Lower lobe of right lung (tissue), 2 donors: ENCODE results near the gene MYBPHL. TPM values are rescaled to one million over a fixed set of nuclear protein-coding genes. Genes with fewer than 3 reads are reported as not detected.
A peak's percentile ranks its signal among the peaks of the same experiment; 100 is the strongest.

Experiments
- ATAC-seq, 2 donors: fragments of 200-7000 bp; cut with Tn5 transposase; one replicate each; pipeline ENCODE4 v1.9.1; 2020 to 2022; ENCODE audit warnings: mild to moderate bottlenecking in 2 of 2, moderate library complexity in 2 of 2
- DNase-seq: peaks from one replicate; pipeline ENCODE4 v3.0.0-alpha.2; 2020
- H3K27ac ChIP-seq: fragments of 200-600 bp; one replicate; pipeline ENCODE4 v1.8.0; 2022
- H3K27me3 ChIP-seq: fragments of 200-600 bp; one replicate; pipeline ENCODE4 v1.8.0; 2022; ENCODE audit warnings: low read depth
- H3K36me3 ChIP-seq: fragments of 200-600 bp; one replicate; pipeline ENCODE4 v1.8.0; 2022; ENCODE audit warnings: mild to moderate bottlenecking
- H3K4me1 ChIP-seq: fragments of 200-600 bp; one replicate; pipeline ENCODE4 v1.8.0; 2022
- H3K4me3 ChIP-seq: fragments of 200-600 bp; one replicate; pipeline ENCODE4 v1.8.0; 2022; ENCODE audit warnings: mild to moderate bottlenecking
- H3K9me3 ChIP-seq: fragments of 200-600 bp; one replicate; pipeline ENCODE4 v1.8.0; 2022
- intact Hi-C: fragments of 100-400 bp; cut with DNase I; formaldehyde crosslinking; loops from one replicate; pipeline ENCODE4 v1.11.0; 2022
- total RNA-seq: library from RNA; stranded (reverse); fragmentation: NEBNext Ultra II Directional; extraction: Animal tissue kit (Norgen Biotek cat#: 25700); gene quantifications from one replicate; pipeline ENCODE4 v1.2.1, GENCODE V29; 2021
- TF ChIP-seq, protein P1 (sequence below): fragments of 200-600 bp; IDR thresholded peaks from one replicate; pipeline ENCODE4 v1.8.0; 2022; ENCODE audit warnings: antibody characterized with exemption, mild to moderate bottlenecking
- donor health status: DM: no; HTN: yes; CAD: no; lungs with severe emphysema.

The MYBPHL gene
- total RNA-seq, 1 donor from 2014 or later = 2.8 TPM

DNA sequence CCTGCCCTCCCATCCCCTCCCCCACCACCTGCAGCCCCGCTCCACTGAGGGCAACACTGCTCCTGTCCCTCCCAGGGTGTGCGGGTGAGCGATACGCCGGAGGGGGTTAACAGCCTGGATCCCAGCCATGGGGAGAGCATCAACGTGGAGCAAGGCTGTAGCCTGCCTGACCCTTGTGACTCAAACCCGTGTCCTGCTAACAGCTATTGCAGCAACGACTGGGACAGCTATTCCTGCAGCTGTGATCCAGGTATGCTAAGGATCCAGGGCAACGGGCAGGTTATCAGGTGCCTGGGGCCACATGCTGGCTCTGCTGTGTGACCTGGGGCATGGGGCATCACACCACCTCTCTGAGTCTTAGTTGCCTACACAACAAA is 42.4 kb downstream of the MYBPHL start:
- Histone ChIP-seq H3K27ac (no peak overlapping the region), H3K4me1 (peaks cover 8% of the 10 kb centered on the region), H3K4me3 (no peak overlapping the region), H3K36me3 (no peaks in the 10 kb centered on the region), H3K9me3 (no peaks in the 10 kb centered on the region), H3K27me3 (no peaks in the 10 kb centered on the region)
- DNase-seq = no peak
- TF ChIP-seq, protein P1, sequence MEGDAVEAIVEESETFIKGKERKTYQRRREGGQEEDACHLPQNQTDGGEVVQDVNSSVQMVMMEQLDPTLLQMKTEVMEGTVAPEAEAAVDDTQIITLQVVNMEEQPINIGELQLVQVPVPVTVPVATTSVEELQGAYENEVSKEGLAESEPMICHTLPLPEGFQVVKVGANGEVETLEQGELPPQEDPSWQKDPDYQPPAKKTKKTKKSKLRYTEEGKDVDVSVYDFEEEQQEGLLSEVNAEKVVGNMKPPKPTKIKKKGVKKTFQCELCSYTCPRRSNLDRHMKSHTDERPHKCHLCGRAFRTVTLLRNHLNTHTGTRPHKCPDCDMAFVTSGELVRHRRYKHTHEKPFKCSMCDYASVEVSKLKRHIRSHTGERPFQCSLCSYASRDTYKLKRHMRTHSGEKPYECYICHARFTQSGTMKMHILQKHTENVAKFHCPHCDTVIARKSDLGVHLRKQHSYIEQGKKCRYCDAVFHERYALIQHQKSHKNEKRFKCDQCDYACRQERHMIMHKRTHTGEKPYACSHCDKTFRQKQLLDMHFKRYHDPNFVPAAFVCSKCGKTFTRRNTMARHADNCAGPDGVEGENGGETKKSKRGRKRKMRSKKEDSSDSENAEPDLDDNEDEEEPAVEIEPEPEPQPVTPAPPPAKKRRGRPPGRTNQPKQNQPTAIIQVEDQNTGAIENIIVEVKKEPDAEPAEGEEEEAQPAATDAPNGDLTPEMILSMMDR = no peak
- no peak for ATAC-seq
- intact Hi-C loops = no loop called here

DNA sequence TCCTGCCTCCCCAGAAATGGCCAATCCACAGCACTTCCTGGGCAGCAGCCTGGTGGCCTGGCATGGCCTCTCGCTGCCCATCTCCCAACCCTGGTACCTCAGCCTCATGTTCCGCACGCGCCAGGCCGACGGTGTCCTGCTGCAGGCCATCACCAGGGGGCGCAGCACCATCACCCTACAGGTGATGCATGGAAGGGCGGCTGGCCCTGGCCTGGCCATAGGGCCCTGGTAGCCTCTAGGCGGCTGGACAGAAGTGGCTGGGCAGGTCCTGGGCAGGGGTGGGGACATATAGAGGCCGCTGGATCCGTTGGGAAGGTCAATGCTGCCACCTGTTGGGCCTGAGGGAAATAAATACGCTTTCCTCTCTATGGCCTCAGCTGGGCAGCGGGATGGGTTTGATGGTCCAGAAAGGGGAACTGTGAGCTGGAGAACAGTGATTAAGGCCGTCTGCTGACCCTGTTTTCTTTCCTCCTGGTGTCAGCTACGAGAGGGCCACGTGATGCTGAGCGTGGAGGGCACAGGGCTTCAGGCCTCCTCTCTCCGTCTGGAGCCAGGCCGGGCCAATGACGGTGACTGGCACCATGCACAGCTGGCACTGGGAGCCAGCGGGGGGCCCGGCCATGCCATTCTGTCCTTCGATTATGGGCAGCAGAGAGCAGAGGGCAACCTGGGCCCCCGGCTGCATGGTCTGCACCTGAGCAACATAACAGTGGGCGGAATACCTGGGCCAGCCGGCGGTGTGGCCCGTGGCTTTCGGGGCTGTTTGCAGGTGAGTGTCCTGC is 43.0 kb downstream of the MYBPHL start:
- H3K27ac ChIP-seq = no peak overlapping the region

DNA sequence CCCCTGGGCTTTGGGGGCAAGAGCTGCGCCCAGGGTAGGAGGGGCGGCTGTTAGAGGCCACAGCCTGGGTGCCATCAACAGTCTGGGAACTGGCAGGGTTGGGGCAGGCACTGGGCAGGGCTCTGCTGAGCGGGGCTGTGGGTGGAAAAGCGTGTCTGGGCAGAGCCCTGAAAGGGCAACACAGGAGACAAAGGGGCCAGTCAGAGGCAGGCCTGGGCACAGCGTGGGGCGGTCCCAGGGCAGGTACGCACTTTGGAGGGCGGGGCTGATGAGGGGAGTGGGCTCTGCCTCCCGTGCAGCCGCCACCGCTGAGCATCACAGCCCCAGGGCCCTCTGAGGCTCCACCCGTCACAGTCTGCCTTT is 43.6 kb downstream of the MYBPHL start:
- Histone ChIP-seq H3K36me3 (no peaks in the 10 kb centered on the region), H3K4me1 (peaks cover 8% of the 10 kb centered on the region), H3K27ac (no peak overlapping the region), H3K9me3 (no peaks in the 10 kb centered on the region), H3K4me3 (no peak overlapping the region), H3K27me3 (no peaks in the 10 kb centered on the region)
- intact Hi-C loops = no loop called here
- TF ChIP-seq, protein P1 = no peak
- DNase-seq (no peak), ATAC-seq (peak; percentile 3 to 4)

More for the DNA sequence above, 43.0 kb downstream of the MYBPHL start:
- Histone ChIP-seq H3K36me3 (no peaks in the 10 kb centered on the region), H3K4me1 (peaks cover 8% of the 10 kb centered on the region), H3K4me3 (no peak overlapping the region), H3K9me3 (no peaks in the 10 kb centered on the region), H3K27me3 (no peaks in the 10 kb centered on the region)
- intact Hi-C loops = no loop called here
- DNase-seq (peak; percentile 96), ATAC-seq (peak; percentile 97 to 99)
- TF ChIP-seq, protein P1 = peak; percentile 98

DNA sequence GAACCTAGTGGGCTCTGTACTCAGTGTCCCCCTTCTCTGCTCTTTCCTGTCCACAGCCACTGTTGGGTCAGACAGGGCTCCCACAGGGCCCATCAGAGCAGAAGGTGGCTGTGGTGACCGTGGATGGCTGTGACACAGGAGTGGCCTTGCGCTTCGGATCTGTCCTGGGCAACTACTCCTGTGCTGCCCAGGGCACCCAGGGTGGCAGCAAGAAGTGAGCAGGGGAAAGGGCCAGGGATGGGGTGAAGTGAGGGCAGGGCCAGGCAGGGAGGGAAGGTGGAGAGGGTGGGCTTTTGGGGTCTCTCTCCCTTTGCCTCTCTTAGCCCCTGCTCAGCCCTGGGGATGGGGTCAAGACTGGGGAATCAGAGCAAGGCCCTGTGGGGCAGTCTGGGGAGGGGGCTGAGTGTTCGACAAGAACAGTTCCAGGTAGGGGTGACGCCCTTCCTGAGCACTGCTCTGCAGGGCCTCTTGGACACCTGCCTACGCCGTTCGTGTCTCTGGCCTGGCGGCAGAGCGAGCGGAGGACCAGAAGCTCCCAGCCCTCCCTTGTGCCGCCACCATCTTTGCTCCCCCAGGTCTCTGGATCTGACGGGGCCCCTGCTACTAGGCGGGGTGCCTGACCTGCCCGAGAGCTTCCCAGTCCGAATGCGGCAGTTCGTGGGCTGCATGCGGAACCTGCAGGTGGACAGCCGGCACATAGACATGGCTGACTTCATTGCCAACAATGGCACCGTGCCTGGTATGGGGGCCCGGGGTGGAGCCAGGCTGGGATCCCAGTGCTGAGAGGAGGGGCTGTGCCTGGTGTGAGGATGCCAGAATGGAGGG is 44.4 kb downstream of the MYBPHL start:
- no peaks in the 10 kb centered on the region for H3K9me3 ChIP-seq
- intact Hi-C loops = no loop called here
- H3K4me3 ChIP-seq = no peak overlapping the region
- no peak overlapping the region for H3K27ac ChIP-seq
- TF ChIP-seq, protein P1 = no peak
- no peak for DNase-seq
- no peaks in the 10 kb centered on the region for H3K36me3 ChIP-seq
- ATAC-seq = no peak
- no peaks in the 10 kb centered on the region for H3K27me3 ChIP-seq
- peaks cover 8% of the 10 kb centered on the region for H3K4me1 ChIP-seq

DNA sequence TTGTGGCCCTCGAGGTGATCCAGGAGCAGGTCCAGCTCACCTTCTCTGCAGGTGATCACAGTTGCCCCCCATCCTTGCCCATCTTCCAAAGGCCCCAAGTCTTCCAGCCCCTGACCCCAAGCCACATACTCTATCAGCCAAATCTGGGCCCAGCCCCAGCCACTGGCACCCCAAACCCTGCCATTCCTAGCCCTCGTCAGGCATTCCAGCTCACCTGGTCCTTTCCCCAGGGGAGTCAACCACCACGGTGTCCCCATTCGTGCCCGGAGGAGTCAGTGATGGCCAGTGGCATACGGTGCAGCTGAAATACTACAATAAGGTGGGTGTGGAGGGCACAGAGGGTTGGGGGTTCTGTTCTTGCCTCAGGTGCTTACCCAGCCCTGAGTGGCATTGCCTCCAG is 45.2 kb downstream of the MYBPHL start:
- DNase-seq (no peak), ATAC-seq (no peak)
- Histone ChIP-seq H3K4me1 (peaks cover 8% of the 10 kb centered on the region), H3K4me3 (no peak overlapping the region), H3K9me3 (no peaks in the 10 kb centered on the region), H3K27me3 (no peaks in the 10 kb centered on the region), H3K27ac (no peak overlapping the region), H3K36me3 (no peaks in the 10 kb centered on the region)
- intact Hi-C loops = no loop called here
- TF ChIP-seq, protein P1 = no peak
